Activated naive CD4-positive, alpha-beta T cell treated with anti-CD3 and anti-CD28 coated beads, Interleukin-2, amount 50 U/mL, for 24 hours (primary cell): ENCODE measurements around the gene SCN8A.
A peak's percentile ranks its signal among the peaks of the same experiment; 100 is the strongest.

Source experiments
- H3K27ac Mint-ChIP-seq: one replicate; pipeline ENCODE4 v1.8.0; 2021; ENCODE audit warnings: mild to moderate bottlenecking, mixed read lengths
- H3K27me3 Mint-ChIP-seq: one replicate; pipeline ENCODE4 v1.8.0; 2021; ENCODE audit warnings: mixed read lengths
- H3K36me3 Mint-ChIP-seq: one replicate; pipeline ENCODE4 v1.8.0; 2021; ENCODE audit warnings: mixed read lengths
- H3K4me1 Mint-ChIP-seq: one replicate; pipeline ENCODE4 v1.8.0; 2021; ENCODE audit warnings: mixed read lengths
- H3K4me3 Mint-ChIP-seq: one replicate; pipeline ENCODE4 v1.8.0; 2021; ENCODE audit warnings: mild to moderate bottlenecking, mixed read lengths
- H3K9me3 Mint-ChIP-seq: one replicate; pipeline ENCODE4 v1.8.0; 2021; ENCODE audit warnings: mixed read lengths

Gene SCN8A

DNA sequence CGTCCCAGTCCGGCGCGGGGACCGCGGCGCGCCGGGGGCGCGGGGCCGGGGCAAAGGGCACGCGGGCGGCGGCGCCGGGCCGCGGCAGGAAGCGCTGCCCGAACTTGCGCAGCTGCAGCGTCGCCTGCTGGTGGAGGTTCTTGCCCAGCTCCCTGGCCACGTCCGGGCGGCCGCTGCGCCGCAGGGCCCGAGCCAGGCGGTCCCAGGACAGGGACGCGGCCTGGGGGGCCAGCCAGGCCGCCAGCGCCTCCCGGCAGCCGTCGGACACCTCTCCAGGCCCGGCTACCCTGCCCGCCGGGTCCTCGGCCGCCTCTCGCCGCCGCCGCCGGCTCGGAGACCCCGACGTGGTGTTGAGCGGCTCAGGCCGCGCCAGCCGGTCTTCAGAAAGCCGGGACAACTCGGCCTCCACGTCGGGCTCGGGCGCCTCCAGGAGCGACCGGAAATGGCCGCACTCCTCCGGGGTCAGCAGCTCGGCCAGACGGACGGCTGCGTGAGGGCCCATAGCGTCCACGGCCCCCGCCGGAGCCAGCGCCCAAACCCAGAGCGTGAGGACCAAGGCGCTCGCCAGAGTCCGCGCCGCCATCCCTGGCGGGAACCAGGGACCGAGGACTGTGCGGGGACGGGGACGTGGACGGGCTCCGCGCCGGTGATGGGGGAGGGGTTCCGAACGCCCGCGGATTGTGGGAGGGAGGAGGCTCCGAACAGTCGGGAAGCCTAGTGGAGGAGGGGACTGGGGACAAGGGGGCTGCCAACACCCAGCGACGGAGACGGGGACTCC is 223.5 kb downstream of the SCN8A start:
- Mint-ChIP-seq H3K27ac (peak overlapping the region; percentile 68), H3K9me3 (no peaks in the 10 kb centered on the region), H3K4me3 (peak overlapping the region; percentile 83), H3K27me3 (no peaks in the 10 kb centered on the region), H3K4me1 (peaks cover 9% of the 10 kb centered on the region), H3K36me3 (no peaks in the 10 kb centered on the region)

DNA sequence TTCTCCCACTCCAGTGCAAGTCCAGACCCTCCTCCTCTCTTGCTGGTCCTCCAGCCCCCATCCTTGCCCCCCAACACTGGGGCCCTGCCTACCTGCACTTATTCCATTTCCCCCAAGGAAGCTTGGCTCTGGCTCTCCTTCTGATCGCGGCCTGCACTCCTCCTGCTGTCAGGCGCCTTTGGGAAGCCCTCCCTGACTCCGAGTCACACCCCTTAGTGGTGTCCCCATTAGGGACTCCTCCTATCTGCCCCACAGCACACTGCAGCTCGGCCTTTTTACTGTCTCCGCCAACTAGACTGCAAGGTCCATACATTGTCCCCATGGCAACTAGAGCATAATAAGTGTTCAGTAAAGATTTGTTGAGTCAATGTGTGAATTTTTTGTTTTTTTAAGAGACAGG is 224.5 kb downstream of the SCN8A start:
- Mint-ChIP-seq H3K36me3 (no peaks in the 10 kb centered on the region), H3K4me1 (peaks cover 15% of the 10 kb centered on the region), H3K27ac (peak overlapping the region; percentile 81), H3K9me3 (no peaks in the 10 kb centered on the region), H3K4me3 (peak overlapping the region; percentile 83), H3K27me3 (no peaks in the 10 kb centered on the region)

DNA sequence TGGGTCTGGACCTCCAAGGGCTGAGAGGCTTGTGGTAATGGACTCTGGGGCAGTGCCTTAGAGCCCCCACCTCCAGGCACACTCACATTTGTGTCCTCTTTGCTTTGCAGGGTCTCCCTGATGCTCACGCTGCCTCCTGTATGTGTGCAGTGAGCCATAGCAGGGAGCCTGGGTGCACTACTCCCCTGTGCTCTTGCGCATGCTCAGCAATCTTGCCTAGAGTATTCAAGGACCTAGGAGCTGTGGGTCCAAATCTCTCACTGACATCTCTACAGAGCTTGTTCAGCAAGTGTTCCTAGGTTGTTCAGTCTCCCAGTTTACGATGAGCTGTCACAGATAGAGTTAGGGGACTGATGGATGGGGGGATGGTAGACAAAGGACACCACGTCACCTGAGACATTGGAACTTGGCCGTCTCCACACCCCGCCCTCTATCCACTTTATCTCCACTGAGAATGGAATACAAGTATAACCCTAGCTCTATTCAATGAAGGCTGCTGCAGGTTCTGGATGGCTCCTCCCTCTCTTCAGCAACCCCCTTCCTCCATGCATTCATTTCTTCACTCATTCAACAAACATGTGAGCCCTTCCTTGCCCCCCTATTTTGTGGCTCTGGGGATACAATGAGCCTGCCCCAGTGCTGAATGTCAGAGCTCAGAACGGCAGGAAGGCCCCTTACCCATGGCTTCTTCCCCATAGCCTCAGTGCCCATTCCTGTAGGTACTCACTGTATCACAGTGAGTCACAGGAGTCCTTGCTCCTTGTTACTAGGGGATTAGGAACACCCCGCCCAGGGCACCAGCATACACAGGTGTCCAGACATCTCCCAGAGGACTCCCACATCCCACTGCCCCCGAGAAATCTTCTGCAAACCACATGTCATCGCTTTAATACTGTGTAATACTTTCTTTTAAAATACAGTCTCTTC is 226.3 kb downstream of the SCN8A start:
- H3K27ac Mint-ChIP-seq = no peak overlapping the region
- H3K9me3 Mint-ChIP-seq = no peaks in the 10 kb centered on the region
- no peaks in the 10 kb centered on the region for H3K27me3 Mint-ChIP-seq
- H3K36me3 Mint-ChIP-seq = no peaks in the 10 kb centered on the region
- H3K4me1 Mint-ChIP-seq = peaks cover 15% of the 10 kb centered on the region
- H3K4me3 Mint-ChIP-seq = no peak overlapping the region

DNA sequence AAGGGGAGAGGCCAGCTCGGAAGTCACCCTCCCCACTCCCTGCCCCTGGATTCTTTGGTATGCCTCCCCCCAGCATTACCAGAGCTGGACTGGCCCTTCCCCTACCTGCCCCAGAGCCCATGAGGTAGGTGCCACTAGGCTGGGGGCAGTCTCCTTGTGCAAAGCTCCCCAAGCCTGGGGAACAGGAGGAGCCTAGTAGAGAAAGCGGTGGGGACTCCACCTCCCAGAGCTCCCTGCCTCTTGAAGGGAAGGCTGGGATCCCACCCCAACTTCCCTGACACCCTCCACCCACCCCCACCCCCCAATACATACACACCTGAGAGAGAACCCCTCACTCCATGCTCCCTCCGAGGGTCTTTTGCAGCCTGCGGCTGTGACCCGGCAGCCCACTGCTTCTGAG is 227.1 kb downstream of the SCN8A start:
- H3K27me3 Mint-ChIP-seq = no peaks in the 10 kb centered on the region
- H3K4me3 Mint-ChIP-seq = no peak overlapping the region
- no peaks in the 10 kb centered on the region for H3K36me3 Mint-ChIP-seq
- no peak overlapping the region for H3K27ac Mint-ChIP-seq
- H3K9me3 Mint-ChIP-seq = no peaks in the 10 kb centered on the region
- peaks cover 18% of the 10 kb centered on the region for H3K4me1 Mint-ChIP-seq

DNA sequence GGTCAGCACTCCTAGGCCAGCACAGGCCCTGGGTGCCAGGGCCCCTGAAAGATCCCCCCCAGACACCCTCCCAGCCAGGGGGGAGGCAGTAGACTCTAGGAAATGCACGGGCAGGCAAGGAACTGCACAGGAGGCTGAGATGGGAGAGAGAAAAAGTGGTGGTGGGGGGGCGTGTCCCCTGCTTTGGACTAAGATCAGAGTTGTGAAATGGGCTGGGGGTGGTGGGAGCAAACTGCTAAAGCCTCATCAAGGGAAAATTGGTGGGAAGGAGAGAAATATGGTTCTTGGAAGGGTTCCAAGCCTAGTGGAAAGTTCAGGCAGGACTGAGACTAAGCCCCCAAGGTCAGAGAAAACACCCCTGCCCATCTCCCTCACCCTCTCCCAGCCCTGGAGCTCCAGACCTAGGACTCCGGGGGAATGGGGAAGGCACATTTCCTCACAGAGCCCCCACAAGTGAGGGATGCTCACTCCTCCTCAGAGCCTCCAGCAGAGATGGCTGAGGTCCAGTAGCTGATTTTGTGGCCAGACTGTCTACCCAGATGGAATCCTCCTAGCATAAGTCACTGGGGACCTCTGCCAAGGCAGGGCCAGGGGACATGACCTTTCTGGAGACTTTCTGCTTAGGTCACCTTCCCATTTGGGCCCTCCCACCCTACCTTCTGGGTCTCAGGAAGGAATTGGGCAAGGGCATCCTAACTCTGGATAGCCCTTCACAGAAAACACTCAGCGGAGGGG is 227.7 kb downstream of the SCN8A start:
- Mint-ChIP-seq H3K27me3 (no peaks in the 10 kb centered on the region), H3K27ac (no peak overlapping the region), H3K9me3 (no peaks in the 10 kb centered on the region), H3K4me3 (no peak overlapping the region), H3K36me3 (no peaks in the 10 kb centered on the region), H3K4me1 (peaks cover 22% of the 10 kb centered on the region)

DNA sequence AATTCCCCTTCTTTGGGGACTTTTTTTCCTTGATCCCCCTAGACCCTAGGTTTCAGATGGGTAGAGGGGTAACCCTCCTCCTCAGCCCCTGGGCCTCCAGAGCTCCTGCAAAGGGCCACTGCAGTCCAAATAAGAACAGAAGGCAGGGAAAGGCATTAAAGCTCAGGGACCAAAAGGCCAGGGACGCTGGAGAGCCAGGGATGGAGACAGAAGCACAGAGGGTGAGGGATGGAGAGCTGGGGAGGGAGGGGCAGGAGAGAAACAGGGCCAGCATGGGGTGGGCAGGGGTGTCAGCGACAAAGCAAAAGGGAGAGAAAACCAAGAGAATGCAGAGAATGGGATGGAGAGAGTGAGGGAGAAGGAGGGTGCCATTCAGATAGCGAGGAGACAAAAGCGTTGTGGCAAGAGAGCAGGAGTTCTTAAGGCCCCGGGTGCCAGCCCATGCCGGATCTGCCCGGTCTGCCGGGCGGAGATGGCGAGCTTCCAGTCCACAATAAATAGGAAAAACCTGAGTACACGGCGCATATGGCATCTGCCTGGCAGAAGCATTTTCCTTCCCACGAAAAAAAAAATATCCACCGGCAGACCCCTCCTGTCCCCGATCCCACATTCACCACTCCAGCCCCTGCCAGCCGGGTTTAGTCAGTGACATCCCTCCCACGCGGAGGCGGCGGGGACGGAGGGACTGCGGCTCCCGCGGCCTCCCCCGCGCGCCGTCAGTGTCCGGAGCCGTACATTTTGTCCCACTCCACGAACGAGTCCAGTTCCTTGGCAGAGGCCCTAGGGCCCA is 228.9 kb downstream of the SCN8A start:
- H3K27me3 Mint-ChIP-seq = no peaks in the 10 kb centered on the region
- H3K27ac Mint-ChIP-seq = peak overlapping the region; percentile 51

DNA sequence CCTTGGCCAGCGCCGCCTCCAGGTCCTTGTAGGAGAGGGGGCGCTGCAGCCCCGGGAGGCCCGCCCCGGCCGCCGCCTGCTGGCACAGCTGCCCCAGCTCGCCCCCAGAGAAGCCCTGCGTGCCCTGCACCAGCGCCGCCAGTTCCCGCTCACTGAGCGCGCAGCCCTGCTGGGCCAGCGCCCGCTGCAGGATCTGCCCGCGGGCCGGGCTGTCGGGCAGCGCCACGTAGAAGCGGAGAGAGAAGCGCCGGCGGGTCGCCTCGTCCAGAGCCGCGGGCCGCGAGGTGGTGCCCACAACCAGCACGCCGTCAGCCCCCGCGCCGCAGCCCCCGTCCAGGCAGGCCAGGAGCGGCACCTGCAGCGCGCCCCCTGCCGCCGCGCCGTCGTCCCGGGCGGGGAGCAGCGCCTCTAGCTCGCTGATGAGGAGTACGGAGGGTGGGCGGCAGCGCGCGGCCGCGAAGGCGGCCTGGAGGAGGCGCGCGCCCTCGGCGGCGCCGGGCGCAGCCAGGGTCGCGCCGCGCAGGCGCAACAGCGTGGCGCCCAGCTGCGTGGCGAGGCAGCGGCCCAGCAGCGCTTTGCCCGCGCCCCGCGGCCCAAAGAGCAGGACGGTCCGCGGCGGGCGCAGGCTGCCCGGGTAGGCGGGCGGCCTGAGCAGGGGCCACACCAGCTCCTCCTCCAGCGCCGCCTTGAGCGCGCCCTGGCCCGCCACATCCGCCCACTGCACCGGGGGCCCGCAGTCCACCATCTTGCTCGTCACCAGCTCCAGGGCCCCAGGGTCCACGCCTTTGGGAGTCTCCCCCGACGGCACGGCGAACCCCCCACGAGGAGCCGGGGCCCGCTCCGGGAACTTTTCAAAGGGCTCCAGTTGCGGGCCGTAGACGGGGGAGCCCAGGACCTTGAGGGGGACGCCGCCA is 229.8 kb downstream of the SCN8A start:
- Mint-ChIP-seq H3K4me3 (peak overlapping the region; percentile 57), H3K9me3 (no peaks in the 10 kb centered on the region), H3K36me3 (no peaks in the 10 kb centered on the region), H3K4me1 (peaks cover 18% of the 10 kb centered on the region), H3K27me3 (no peaks in the 10 kb centered on the region), H3K27ac (no peak overlapping the region)

More for the DNA sequence above, 228.9 kb downstream of the SCN8A start:
- Mint-ChIP-seq H3K9me3 (no peaks in the 10 kb centered on the region), H3K36me3 (no peaks in the 10 kb centered on the region), H3K4me3 (peak overlapping the region; percentile 57), H3K4me1 (peaks cover 26% of the 10 kb centered on the region)

DNA sequence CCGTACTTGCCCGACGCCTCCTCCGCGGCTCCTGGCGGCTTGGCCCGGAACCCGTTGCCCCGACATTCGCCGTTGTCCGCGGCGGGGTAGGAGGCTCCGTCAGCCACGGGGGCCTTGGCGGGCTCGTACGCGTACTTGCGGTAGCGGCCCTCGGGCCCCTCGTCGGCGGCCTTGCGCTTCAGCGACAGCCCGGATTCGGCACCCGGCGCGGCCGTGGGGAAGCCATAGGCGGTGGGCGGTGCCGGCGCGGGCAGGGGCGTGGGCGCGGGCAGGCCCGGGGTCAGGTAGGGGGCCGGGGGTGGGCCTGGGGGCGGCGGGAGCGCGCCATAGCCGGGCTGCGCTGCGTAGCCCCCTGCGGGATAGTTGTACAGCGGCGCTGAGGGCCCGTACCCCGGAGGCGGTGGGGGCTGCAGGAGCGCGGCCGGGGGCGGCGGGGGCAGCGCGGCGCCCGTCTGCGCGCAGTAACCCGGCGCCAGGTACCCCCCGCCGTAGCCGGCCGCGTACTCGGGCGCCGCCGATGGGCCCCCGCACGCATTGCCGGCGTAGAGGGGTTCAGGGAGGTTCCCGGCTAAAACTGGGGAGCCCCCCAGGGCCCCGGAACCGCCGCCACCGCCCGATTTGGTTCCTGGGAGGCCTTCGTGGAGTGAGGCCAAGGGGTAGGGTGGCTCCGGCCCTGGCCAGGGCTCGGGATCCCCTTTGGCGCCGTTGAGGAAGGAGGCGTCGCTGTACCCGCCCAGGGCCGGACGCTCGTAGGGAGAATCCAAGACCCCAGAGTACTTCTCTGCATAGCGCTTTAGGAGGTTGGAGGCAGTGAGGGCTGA is 230.6 kb downstream of the SCN8A start:
- H3K27me3 Mint-ChIP-seq = no peaks in the 10 kb centered on the region
- H3K9me3 Mint-ChIP-seq = no peaks in the 10 kb centered on the region
- no peaks in the 10 kb centered on the region for H3K36me3 Mint-ChIP-seq
- peaks cover 18% of the 10 kb centered on the region for H3K4me1 Mint-ChIP-seq
- H3K4me3 Mint-ChIP-seq = peak overlapping the region; percentile 61
- H3K27ac Mint-ChIP-seq = peak overlapping the region; percentile 35

DNA sequence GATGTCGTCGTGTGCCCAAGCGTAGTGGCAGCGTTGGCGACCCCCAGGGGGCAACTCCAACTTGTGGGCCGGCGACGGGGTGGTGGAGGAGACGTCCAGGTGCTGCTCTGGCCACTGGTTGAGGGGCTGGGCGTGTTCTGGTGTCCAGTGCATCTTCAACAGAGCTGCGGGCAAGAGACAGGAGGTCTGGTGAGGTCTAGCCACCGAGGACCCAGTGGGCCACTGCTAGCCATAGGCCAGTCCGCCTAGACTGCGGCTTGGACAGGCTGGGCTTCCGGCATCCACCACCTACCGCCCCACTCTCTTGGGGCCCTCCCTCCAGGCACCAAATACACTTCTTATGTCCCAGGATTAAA is 231.2 kb downstream of the SCN8A start:
- H3K9me3 Mint-ChIP-seq = no peaks in the 10 kb centered on the region
- H3K36me3 Mint-ChIP-seq = no peaks in the 10 kb centered on the region
- no peak overlapping the region for H3K27ac Mint-ChIP-seq
- H3K4me3 Mint-ChIP-seq = peak overlapping the region; percentile 61
- H3K27me3 Mint-ChIP-seq = no peaks in the 10 kb centered on the region
- peaks cover 19% of the 10 kb centered on the region for H3K4me1 Mint-ChIP-seq

DNA sequence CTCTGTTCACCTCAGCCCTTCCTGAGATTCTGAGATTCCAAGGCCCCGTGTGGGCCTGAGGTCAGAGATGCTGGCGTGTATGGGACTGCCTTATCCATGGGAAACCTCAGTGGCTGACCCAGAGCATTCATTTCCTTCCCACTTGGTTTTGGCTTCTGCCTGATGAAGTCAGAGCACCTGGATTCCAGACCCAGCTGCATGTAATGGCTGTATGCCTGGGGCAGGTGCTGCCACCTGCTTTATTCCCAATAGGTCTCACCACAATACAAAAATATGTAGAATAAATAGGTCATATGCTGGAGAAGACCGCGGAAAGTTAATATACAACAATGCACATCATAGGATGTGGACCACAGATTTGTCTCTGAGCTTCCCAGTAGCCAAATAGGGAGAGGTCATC is 231.9 kb downstream of the SCN8A start:
- Mint-ChIP-seq H3K36me3 (no peaks in the 10 kb centered on the region), H3K27me3 (no peaks in the 10 kb centered on the region), H3K4me3 (peak overlapping the region; percentile 34), H3K27ac (peak overlapping the region; percentile 47), H3K9me3 (no peaks in the 10 kb centered on the region), H3K4me1 (peaks cover 26% of the 10 kb centered on the region)

DNA sequence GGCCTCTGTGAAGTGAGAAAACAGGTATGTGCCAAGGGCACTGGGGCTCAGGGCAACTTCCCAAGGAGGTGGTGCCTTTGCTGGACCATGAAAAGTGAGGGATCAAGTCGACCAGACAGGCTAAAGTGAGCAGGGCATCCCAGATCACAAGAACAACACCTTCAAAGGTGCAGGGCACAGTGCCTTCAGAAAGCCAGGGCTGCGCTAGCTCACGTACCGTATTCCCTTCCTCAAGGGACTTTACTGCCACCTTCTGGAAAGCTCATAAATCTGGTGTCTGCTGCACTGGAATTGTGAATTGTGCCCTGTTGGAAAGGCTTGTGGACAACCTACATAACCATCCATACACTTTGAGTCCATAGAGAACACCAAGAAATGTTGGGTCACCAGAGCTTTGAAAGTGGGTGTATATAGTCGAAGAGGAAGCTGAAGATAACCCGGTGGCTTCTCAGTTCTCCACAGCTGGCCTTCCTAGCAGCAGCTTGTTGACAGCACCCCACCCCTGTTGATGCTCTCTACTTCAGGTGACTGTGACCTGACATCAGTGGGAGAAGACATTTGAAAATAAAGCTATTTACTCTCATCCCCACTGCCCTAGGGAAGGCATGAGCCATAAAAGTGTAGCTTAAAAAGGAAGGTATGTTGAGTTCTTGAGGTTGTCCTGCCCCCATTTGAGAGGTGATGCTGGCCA is 233.0 kb downstream of the SCN8A start:
- Mint-ChIP-seq H3K4me1 (peaks cover 35% of the 10 kb centered on the region), H3K9me3 (no peaks in the 10 kb centered on the region), H3K27ac (no peak overlapping the region), H3K27me3 (no peaks in the 10 kb centered on the region), H3K36me3 (no peaks in the 10 kb centered on the region), H3K4me3 (no peak overlapping the region)

DNA sequence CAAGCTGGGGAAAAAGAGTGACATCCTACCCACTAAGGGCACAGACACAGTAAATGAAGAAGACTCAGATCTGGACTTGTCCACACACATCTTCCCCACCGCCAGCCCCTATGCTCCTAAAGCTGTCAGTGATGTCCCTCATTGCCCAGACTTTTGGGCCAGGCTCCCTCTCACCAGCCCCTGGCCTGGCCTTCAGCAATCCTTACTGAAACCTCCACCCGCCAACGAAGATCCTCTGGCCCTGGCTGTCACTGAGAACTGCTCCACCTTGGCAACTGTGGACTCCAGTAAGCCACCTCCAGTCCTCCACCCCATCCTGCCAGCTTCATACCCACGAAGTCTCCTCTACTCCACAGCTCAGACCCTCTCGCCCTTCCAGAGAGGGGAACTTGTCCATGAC is 234.2 kb downstream of the SCN8A start:
- Mint-ChIP-seq H3K27ac (peak overlapping the region; percentile 70), H3K4me1 (peaks cover 29% of the 10 kb centered on the region), H3K27me3 (no peaks in the 10 kb centered on the region), H3K9me3 (no peaks in the 10 kb centered on the region), H3K4me3 (no peak overlapping the region), H3K36me3 (no peaks in the 10 kb centered on the region)

DNA sequence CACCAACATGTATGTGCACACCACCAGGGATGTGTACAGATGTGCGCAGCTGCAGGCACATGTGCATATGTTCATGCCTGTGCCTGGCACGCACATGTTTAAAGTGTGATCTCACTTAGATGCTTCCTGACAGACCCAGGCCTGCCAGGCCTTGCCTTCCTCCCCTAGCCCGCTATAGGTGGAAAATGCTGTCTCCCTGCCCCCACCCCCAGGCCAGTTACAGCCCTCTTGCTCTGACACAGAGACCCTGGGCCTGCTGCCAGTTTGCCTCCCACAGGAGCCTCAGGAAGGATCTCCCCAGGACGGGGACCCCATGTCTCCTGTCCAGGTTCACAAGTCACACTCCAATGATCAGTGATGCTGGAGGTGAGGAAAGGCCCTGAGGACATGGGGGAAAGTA is 235.8 kb downstream of the SCN8A start:
- no peak overlapping the region for H3K27ac Mint-ChIP-seq
- no peaks in the 10 kb centered on the region for H3K36me3 Mint-ChIP-seq
- H3K27me3 Mint-ChIP-seq = peaks cover 1% of the 10 kb centered on the region
- no peak overlapping the region for H3K4me3 Mint-ChIP-seq
- peaks cover 29% of the 10 kb centered on the region for H3K4me1 Mint-ChIP-seq
- no peaks in the 10 kb centered on the region for H3K9me3 Mint-ChIP-seq
